Stimulated activated CD8-positive, alpha-beta memory T cell treated with anti-CD3 and anti-CD28 coated beads, Interleukin-7, amount 100 ng/mL, for 24 hours (primary cell): ENCODE results near the gene RPS26.
A peak's percentile ranks its signal among the peaks of the same experiment; 100 is the strongest.

Source experiments
- DNase-seq: peaks from one replicate; pipeline ENCODE4 v3.0.0-alpha.2; 2020; ENCODE audit warnings: low read depth

RPS26 gene

DNA sequence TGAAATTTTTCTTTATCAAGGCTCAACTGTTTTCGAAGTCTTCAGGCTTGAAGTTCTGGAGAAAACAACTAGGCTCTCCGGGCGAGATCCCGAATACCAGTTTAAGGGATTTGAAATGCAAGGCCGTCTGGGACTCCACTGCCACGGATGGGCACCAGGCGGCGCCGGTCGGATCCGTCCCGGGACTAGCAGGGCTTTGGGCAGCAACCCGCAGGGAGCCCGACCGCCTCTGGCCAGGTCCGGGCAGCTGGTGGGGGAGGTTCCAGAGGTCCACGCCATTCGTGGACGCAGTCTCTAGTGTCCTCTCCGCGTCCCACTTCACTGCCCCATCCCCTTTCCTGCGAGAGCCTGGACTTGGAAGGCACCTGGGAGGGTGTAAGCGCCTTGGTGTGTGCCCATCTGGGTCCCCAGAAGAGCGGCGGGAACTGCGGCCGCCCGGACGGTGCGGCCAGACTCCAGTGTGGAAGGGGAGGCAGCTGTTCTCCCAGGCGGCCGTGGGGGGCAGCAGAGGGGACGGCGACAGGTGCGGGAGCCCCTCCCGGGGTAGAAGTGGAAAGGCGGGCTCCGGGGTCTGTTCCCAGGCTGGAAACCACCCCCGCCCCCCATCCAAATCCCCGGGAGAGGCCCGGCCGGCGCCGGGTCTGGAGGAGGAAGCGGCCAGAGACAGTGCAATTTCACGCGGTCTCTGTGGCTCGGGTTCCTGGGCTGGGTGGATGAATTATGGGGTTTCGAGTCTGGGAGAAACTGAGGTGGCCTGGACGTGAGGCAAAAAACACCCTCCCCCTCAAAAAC is 37.4 kb downstream of the RPS26 start:
- no peak for DNase-seq

DNA sequence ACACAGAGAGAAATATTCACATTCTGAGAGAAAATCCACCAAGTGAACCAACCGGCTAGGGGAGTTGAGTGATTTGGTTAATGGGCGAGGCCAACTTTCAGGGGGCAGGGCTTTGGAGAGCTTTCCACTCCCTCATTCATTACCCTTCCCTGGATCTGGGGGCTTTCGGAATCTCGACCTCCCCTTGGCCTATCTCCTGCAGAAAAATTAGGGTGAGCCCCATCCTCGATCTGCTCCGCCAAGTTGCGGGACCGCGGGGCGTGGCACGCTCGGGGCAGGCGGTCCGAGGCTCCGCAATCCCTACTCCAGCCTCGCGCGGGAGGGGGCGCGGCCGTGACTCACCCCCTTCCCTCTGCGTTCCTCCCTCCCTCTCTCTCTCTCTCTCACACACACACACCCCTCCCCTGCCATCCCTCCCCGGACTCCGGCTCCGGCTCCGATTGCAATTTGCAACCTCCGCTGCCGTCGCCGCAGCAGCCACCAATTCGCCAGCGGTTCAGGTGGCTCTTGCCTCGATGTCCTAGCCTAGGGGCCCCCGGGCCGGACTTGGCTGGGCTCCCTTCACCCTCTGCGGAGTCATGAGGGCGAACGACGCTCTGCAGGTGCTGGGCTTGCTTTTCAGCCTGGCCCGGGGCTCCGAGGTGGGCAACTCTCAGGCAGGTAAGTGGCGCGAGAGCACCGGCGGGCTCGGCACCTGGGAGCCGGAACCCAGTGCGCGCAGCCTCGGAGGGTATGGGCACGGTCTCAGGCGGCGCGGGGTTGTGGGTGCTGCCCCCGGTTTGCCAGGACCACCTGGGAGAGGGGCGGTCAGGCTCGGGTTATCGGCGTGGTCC is 38.2 kb downstream of the RPS26 start, which contains the start of gene ERBB3:
TSS of gene ERBB3 (plus strand) at position 443 of the 833 bp plus-strand sequence. CDS start at position 579, 136 bp downstream.
- peak; percentile 36 for DNase-seq

DNA sequence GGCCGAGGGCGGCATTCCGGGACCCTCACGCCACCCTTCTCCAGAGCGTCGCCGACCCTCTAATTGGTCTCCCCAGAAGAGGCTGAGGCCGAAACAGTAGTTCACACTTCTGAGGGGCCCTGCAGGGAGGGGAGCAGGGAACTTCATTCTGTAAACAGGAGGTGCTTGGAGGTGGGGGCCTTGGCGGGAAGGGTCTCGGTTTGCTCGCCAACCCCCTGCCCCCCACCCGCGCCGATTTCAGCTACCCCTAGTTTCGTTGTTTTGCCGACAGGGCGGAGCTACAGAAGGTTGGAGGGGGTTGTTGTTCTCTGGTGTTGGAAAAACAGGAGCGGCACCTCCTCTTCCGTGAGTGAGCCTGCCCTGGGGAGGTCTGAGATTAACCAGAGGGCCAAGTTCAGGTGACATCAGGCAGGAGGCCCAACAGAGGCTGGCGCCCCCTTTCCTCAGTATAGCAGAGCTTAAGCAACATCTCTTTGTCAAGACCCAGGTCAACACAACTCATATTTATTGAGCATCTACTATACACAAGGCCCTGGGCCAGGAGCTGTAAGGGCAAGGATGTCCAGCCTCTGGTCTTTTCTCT is 38.9 kb downstream of the RPS26 start:
- no peak for DNase-seq

DNA sequence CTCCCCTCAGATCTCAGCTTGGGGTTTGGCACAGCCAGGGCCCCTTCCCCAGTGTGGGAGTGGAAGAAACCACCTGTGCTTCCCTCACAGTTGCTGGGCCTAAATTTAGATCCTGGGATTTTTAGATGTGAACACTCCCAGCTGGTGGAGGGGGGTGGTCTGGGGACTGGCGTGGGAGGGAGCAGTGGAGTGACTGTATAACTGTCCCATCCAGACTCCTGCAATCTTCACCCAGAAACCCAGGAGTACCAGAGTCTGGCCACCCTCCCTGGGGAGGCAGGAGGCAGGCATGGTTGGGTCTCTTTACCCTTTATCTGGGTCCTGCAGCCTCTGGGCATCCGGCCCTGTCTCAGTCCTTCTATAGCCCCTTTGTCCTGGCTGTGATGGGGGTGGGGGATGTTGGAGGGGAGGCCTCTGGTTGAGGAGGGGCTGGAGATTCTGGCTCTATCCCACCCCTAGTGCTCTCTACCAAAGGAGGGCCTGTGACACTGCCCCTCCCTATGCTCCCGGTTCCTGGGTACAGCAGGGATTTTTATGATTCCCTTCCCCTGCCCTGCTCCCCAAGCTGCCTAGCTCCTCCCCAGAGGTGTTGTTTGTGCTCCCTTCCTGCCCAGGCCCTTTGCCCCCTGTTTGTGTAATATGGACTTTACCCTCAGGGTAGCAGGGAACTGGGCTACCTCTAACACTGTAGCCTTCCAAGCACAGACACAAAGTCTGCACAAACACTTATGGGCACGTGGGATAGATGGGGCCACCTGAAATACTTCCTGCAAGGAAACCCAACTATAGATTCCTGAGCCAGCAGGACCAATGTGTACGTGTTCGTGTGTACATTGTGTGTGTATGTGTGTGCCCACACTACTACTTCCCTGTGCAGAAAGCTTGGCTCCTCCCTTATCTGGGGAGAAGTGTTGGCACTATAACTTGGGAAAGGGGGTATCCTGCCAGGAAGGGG is 40.0 kb downstream of the RPS26 start:
- no peak for DNase-seq

DNA sequence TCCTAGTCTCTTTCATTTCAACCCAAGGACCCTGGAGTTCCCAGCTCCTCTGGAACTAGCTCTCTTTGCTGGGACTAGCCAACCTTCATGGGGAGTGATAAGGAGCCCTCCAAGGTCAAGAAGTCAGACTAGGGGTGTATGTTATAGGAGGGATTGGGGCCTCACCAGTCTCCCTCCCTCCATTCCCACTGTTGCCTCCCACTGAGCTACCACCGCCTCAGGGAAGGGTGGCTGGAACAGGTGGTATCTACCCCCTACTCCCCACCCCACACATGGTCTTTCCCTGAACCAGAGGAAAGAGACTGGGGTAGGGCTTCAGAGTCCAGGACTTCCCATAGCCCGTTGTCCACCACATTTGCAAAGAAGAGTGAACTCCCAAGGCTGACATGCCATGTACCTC is 40.7 kb downstream of the RPS26 start:
- no peak for DNase-seq

DNA sequence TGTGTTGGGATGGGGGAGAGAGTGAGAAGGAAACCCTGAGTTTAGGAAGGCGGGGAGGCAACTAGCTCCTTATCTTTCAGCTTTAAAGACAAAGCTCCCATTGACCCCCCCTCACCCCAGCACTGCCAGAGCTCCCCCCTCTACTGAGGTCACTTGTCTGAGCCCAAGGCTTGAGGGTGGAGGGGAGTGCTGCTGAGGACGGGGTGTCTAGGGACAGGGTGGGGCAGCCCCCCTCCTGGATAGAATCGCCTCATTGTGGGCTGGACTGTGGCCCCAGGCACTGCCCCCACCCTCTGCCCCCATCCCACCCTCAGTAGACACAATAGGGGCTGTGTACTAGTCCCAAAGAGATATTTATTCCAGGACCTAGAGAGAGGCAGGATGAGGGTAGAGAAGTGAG is 41.2 kb downstream of the RPS26 start:
- no peak for DNase-seq

DNA sequence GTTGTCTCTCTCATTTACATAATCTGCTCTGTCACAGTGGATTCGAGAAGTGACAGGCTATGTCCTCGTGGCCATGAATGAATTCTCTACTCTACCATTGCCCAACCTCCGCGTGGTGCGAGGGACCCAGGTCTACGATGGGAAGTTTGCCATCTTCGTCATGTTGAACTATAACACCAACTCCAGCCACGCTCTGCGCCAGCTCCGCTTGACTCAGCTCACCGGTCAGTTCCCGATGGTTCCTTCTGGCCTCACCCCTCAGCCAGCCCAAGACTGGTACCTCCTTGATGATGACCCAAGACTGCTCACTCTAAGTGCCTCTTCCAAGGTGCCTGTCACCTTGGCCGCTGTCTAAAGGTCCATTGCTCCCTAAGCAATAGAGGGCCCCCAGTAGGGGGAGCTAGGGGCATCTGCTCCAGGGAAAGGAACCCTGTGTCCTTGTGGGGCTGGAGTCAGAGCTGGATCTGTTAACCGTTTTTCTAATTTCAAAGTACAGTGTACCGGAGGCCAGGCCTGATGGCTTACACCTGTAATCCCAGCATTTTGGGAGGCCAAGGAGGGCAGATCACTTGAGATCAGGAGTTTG is 43.3 kb downstream of the RPS26 start:
- no peak for DNase-seq

DNA sequence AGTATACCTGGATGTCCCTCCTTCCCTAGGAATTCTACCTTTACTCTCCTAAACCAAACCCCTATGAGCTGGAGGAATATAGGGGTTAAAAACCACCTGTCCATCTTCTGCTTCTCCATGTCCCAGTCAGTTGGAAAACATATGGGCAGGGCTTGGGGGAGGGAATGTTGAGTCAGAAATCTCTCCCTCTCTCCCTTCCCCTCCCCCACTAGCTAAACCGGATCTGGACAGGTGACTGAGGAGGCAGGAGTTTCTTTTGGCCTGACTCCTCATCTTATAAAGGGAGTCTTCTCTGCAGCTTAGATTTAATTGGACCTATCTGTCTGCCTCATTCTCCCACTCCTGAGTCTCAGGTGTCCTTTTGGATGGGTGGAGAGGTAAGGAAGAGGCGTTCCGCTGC is 44.4 kb downstream of the RPS26 start:
- no peak for DNase-seq

DNA sequence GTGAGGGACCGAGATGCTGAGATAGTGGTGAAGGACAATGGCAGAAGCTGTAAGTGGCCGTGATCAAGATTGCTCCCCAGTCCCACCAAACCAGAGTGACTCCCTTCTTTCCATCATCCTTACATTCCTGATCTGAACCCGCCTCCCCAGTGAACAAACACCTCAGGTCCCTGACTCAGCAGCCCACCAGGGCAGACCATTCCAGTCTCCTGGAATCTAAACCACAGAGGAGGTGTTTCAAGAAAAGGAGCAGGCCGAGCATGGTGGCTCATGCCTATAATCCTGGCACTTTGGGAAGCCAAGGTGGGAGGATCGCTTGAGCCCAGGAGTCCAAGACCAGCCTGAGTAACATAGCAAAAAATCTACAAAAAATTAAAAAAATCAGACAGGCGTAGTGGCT is 44.9 kb downstream of the RPS26 start:
- DNase-seq: no peak

DNA sequence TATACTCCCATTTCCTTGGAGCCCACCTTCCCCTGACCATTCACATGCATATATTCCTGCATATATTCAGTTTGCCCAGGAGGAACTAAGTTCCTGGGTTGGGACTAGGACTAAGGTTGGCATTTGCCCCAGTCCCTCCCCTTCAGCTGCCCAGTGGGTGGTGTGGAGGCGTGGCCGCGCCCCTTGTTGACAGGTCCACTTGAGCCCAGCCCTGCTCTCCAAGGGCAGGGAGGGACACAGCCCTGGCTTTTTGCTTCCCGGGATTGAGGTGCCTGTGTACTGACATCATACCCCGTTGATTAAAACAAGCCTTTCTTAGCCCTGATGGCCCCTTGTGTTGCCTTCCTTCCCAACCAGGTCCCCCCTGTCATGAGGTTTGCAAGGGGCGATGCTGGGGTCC is 45.5 kb downstream of the RPS26 start:
- DNase-seq: no peak
